NCI-H1105 (cell line): Measurements from ENCODE around the gene MGRN1.
A peak's percentile ranks its signal among the peaks of the same experiment; 100 is the strongest.
"Not testable (repeated sequence)": the region's sequence is repeated elsewhere in the genome, so short reads cannot be mapped to it uniquely, and the experiment has no call there.

Experiments used
- DNase-seq: peaks from one replicate; lab custom pipeline; 2025; lab: John Stamatoyannopoulos, UW

MGRN1 gene

DNA sequence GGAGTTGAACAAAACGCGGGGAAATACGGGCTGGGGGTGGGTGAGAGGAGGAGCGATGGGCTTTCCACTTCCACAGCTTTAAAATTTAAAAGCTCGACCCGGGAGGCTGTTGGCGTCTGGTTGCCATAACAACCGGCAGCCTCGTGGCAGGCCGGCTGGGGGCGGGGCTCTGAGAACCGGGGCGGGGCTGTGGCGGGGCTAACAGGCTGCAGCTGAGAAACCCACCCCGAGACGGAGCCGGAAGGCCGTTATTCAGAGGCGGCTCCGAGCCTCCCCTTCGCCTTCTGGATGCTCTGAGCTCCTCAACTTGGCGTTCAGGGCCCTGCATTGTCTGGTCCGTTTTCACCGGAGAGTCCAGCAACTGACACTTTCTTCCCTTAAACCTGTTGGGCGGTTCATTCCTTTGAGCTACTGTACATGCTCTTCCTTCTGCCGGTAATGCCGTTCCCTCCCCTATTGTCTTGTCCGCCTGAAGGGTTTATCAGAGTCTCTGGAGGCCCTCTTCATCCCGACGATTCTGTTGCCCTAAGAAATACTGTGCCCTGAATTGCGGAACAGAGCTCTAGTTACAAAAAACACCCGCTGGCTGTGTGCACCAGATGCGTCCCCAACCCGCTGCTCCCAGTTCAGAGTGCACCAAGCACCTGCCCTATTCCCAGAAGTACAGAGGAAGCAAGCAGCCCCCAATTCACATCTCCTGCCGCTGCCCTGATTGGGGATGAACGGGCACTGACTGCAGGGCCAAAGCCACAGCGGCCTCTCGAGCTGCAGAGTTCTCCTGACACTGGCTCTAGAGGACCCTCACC is 110.3 kb downstream of the MGRN1 start:
- DNase-seq = peak; percentile 74

GRCh38 chr16:4736546-4736945 is 111.9 kb downstream of the MGRN1 start:
- no peak for DNase-seq

- no peak for DNase-seq
Measured at GRCh38 chr16:4737545-4737944, 112.9 kb downstream of the MGRN1 start.

DNA sequence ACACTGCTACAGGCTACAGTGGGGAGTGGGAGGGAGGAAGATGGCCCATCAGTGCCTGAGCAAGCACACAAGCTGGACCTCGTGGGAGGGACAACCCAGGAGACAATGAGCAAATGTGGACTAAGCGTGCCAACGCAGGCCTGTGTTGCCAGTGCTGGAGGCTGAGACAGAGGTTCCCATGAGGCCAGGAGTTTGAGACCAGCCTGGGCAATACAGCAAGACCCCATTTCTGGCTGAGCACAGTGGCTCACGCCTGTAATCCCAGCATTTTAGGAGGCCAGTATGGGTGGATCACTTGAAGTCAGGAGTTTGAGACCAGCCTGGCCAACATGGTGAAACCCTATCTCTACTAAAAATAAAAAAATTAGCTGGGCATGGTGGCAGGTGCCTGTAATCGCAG is 113.7 kb downstream of the MGRN1 start:
- not testable (repeated sequence) for DNase-seq
